HepG2 (cell line): Measurements from ENCODE around the gene PTBP2. TPM values are rescaled to one million over a fixed set of nuclear protein-coding genes. Genes with fewer than 3 reads are reported as not detected.

Experiments
- CREBL2 ChIP-seq: sonication (generic); formaldehyde crosslinking; IDR thresholded peaks from 2 replicates; pipeline ENCODE4 v1.8.1; 2023; ENCODE audit warnings: missing genetic modification reagents, mild to moderate bottlenecking, borderline replicate concordance
- HINFP ChIP-seq: sonication (generic); formaldehyde crosslinking; IDR thresholded peaks from 2 replicates; pipeline ENCODE4 v1.4.0; 2020; ENCODE audit warnings: low read depth, mild to moderate bottlenecking, missing genetic modification reagents
- KDM1A ChIP-seq: IDR thresholded peaks from 2 replicates; pipeline ENCODE4 v1.6.1; 2016; ENCODE audit warnings: missing compliant biosample characterization
- KDM5A ChIP-seq: fragments of 200-600 bp; sonication (generic); IDR thresholded peaks from 2 replicates; pipeline ENCODE4 v1.7.0; 2018; ENCODE audit warnings: antibody characterized with exemption, mild to moderate bottlenecking, low read length, borderline replicate concordance
- KMT2B ChIP-seq: IDR thresholded peaks from 2 replicates; pipeline ENCODE4 v1.6.1; 2016; ENCODE audit warnings: missing genetic modification reagents, missing compliant biosample characterization
- MAZ ChIP-seq, 2 experiments: sonication (generic) in 1 of 2; formaldehyde crosslinking in 1 of 2; IDR thresholded peaks; 2 replicates each; pipeline versions ENCODE4 v1.5.0 to v1.6.1; 2012 to 2020; ENCODE audit warnings: low read depth in 2 of 2, mild to moderate bottlenecking in 2 of 2, borderline replicate concordance in 1 of 2, improper control_type of control experiment in 1 of 2, low read length in 1 of 2, missing genetic modification reagents in 1 of 2, moderate library complexity in 1 of 2
- ONECUT2 ChIP-seq: sonication (generic); formaldehyde crosslinking; IDR thresholded peaks from 2 replicates; pipeline ENCODE4 v1.4.0; 2020; ENCODE audit warnings: missing genetic modification reagents
- POGK ChIP-seq: sonication (generic); formaldehyde crosslinking; conservative IDR thresholded peaks from 2 replicates; pipeline ENCODE4 v1.8.0; 2022; ENCODE audit warnings: mild to moderate bottlenecking, moderate library complexity, missing genetic modification reagents
- SRY ChIP-seq: sonication (generic); formaldehyde crosslinking; IDR thresholded peaks from 2 replicates; pipeline ENCODE4 v1.8.0; 2022; ENCODE audit warnings: mild to moderate bottlenecking, missing genetic modification reagents
- ZFP37 ChIP-seq: sonication (generic); formaldehyde crosslinking; IDR thresholded peaks from 2 replicates; pipeline ENCODE4 v1.4.0; 2020; ENCODE audit warnings: missing genetic modification reagents, borderline replicate concordance
- ZGPAT ChIP-seq: IDR thresholded peaks from 2 replicates; pipeline ENCODE4 v1.6.1; 2016; ENCODE audit warnings: mild to moderate bottlenecking
- ZNF839 ChIP-seq: sonication (generic); formaldehyde crosslinking; IDR thresholded peaks from 2 replicates; pipeline ENCODE4 v1.4.0; 2020; ENCODE audit warnings: missing genetic modification reagents, mild to moderate bottlenecking, borderline replicate concordance
- ZNF841 ChIP-seq: sonication (generic); formaldehyde crosslinking; IDR thresholded peaks from 2 replicates; pipeline ENCODE4 v1.8.1; 2023; ENCODE audit warnings: missing genetic modification reagents, borderline replicate concordance
- polyA plus RNA-seq, 8 experiments: library from polyadenylated mRNA; depleted of rRNA in 3 of 8; stranded (reverse) in 7 of 8; unstranded in 1 of 8; fragments of >200 nt; fragmentation: Illumina TruSeq in 4 of 8; extraction: Trizol in 4 of 8; gene quantifications; 2 replicates each; pipeline versions ENCODE4 v1.2.1 to v1.2.3, GENCODE V29; 2011 to 2016; ENCODE audit warnings: low read depth in 4 of 8, missing spikeins in 1 of 8, mixed read lengths in 1 of 8; ENCODE audit not compliant: insufficient read depth in 1 of 8
- total RNA-seq, 5 experiments: library from RNA; depleted of rRNA; stranded (reverse); fragments of >200 nt; fragmentation: Illumina TruSeq; extraction: Trizol; gene quantifications; 2 replicates each; pipeline ENCODE4 v1.2.3, GENCODE V29; 2016; ENCODE audit warnings: low read depth in 1 of 5
- TF ChIP-seq, protein P1 (sequence below): sonication (generic); formaldehyde crosslinking; IDR thresholded peaks from 2 replicates; pipeline ENCODE4 v1.5.0; 2020; ENCODE audit warnings: mild to moderate bottlenecking, missing genetic modification reagents, borderline replicate concordance
- TF ChIP-seq, protein P2 (sequence below): sonication (generic); formaldehyde crosslinking; IDR thresholded peaks from 2 replicates; pipeline ENCODE4 v1.4.0; 2020; ENCODE audit warnings: missing genetic modification reagents
- TF ChIP-seq, protein P3 (sequence below): sonication (generic); formaldehyde crosslinking; IDR thresholded peaks from 2 replicates; pipeline ENCODE4 v1.4.0; 2020; ENCODE audit warnings: missing genetic modification reagents

Gene PTBP2
- total and polyA plus RNA-seq, 2 of the 13 experiments (the other 11 are each of a cell fraction or from before 2014, with no cell fraction given) = 10.5 to 14.1 TPM

DNA sequence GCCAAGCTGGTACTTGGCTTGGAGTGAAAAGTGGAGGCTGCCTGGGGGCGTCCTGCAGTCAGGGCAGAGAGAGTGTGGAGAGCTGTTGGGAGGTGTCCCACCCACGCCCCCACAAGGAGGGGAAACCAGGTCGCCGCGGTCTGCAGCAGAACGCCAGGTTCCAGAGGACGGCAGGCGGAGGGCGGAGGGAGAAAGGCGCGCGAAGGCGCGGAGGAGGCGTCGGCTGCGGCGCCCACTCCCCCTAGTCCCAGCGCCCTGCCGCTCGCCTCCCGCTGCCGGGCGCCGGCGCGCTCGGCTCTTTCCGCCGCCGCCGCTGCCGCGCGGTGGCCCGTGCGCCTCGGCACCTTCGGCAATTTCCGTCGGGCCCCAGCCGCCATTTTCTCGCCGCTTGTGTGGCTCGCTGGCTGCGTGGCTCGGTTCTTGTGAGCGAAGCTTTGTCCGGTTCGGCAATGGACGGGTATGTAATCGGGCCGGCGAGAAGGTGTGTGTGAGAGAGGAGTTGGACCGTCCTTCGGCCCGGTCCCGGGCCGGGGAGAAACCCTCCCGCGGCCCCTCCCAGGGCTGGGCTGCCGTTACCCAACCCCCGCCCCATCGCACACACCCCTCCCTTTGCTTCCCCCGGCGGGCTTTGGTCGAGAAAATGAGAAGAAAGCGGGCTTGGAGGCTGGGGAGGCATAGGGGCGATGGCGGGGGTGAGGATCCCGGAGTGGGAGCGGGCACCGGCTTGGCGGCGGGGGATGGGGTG is at the start of gene PTBP2 (continued):
- TF ChIP-seq HINFP (CRISPR knock-in tag) = peak; percentile 17; the same call in 1 of the 2 replicates
- no peak for TF ChIP-seq ZFP37
- 0 out of 2 replicates have a peak, but pooled peaks have one; percentile 28 for TF ChIP-seq MAZ (IDR thresholded peaks at IDR 0.05; ENCODE audit: borderline replicate concordance, low read depth, low read length)
- no peak; the same call in 1 of the 2 replicates for TF ChIP-seq MAZ (CRISPR knock-in tag; IDR thresholded peaks at IDR 0.05; ENCODE audit: low read depth)
- TF ChIP-seq, protein P1, sequence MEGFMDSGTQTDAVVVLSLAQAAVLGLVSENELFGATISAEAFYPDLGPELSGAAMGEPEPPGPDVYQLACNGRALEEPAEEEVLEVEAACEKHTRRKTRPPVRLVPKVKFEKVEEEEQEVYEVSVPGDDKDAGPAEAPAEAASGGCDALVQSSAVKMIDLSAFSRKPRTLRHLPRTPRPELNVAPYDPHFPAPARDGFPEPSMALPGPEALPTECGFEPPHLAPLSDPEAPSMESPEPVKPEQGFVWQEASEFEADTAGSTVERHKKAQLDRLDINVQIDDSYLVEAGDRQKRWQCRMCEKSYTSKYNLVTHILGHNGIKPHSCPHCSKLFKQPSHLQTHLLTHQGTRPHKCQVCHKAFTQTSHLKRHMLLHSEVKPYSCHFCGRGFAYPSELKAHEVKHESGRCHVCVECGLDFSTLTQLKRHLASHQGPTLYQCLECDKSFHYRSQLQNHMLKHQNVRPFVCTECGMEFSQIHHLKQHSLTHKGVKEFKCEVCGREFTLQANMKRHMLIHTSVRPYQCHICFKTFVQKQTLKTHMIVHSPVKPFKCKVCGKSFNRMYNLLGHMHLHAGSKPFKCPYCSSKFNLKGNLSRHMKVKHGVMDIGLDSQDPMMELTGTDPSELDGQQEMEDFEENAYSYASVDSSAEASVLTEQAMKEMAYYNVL (CRISPR knock-in tag) = no peak
- no peak for TF ChIP-seq ONECUT2
- TF ChIP-seq ZNF839 (CRISPR knock-in tag) = 0 out of 2 replicates have a peak, but pooled peaks have one; percentile 8
- peak; percentile 36; the same call in 1 of the 2 replicates for TF ChIP-seq POGK
- no peak for TF ChIP-seq CREBL2 (CRISPR knock-in tag)
- no peak for TF ChIP-seq SRY (CRISPR knock-in tag)
- TF ChIP-seq KMT2B (CRISPR knock-in tag) = no peak
- TF ChIP-seq, protein P2, sequence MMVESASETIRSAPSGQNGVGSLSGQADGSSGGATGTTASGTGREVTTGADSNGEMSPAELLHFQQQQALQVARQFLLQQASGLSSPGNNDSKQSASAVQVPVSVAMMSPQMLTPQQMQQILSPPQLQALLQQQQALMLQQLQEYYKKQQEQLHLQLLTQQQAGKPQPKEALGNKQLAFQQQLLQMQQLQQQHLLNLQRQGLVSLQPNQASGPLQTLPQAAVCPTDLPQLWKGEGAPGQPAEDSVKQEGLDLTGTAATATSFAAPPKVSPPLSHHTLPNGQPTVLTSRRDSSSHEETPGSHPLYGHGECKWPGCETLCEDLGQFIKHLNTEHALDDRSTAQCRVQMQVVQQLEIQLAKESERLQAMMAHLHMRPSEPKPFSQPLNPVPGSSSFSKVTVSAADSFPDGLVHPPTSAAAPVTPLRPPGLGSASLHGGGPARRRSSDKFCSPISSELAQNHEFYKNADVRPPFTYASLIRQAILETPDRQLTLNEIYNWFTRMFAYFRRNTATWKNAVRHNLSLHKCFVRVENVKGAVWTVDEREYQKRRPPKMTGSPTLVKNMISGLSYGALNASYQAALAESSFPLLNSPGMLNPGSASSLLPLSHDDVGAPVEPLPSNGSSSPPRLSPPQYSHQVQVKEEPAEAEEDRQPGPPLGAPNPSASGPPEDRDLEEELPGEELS (CRISPR knock-in tag) = no peak; the same call in 1 of the 2 replicates
- TF ChIP-seq KDM1A (CRISPR knock-in tag) = no peak
- TF ChIP-seq ZNF841 (CRISPR knock-in tag) = no peak
- TF ChIP-seq, protein P3, sequence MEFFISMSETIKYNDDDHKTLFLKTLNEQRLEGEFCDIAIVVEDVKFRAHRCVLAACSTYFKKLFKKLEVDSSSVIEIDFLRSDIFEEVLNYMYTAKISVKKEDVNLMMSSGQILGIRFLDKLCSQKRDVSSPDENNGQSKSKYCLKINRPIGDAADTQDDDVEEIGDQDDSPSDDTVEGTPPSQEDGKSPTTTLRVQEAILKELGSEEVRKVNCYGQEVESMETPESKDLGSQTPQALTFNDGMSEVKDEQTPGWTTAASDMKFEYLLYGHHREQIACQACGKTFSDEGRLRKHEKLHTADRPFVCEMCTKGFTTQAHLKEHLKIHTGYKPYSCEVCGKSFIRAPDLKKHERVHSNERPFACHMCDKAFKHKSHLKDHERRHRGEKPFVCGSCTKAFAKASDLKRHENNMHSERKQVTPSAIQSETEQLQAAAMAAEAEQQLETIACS = no peak; the same call in 1 of the 2 replicates
- TF ChIP-seq KDM5A = 0 out of 2 replicates have a peak, but pooled peaks have one; percentile 37
- 0 out of 2 replicates have a peak, but pooled peaks have one; percentile 21 for TF ChIP-seq ZGPAT
